ENCODE data around the gene HYAL2.
A peak's percentile ranks its signal among the peaks of the same experiment; 100 is the strongest.

The HYAL2 gene

GRCh38 chr3:50322386-50323091, at the start of gene HYAL2:
HYAL2 (minus strand) TSS chr3:50322745; CDS start chr3:50320489, 2,256 bp downstream.
- DNase-seq: peak; percentile 64

- DNase-seq: no peak
These were observed 48.7 kb upstream of the HYAL2 start for GRCh38 chr3:50371133-50371685.

- DNase-seq: peak; percentile 76
These were observed 48.0 kb upstream of the HYAL2 start for GRCh38 chr3:50370594-50370993.

- DNase-seq: no peak
These were observed 46.6 kb upstream of the HYAL2 start for GRCh38 chr3:50369012-50369670.

- DNase-seq: no peak
These were observed 43.3 kb upstream of the HYAL2 start for GRCh38 chr3:50365842-50366220.

GRCh38 chr3:50365080-50365841, 42.7 kb upstream of the HYAL2 start:
- DNase-seq: peak; percentile 87

- DNase-seq: peak; percentile 59
These were observed 42.1 kb upstream of the HYAL2 start for GRCh38 chr3:50364573-50365079.

- DNase-seq: no peak
These were observed 37.2 kb upstream of the HYAL2 start for GRCh38 chr3:50359760-50360110.

GRCh38 chr3:50358911-50359759, 36.6 kb upstream of the HYAL2 start, which contains the start of gene TMEM115:
TMEM115 (minus strand) TSS chr3:50359521; CDS start chr3:50359063, 458 bp downstream.
- DNase-seq: peak; percentile 99

GRCh38 chr3:50358355-50358910, 35.9 kb upstream of the HYAL2 start:
- DNase-seq: no peak

GRCh38 chr3:50357481-50357880, 34.9 kb upstream of the HYAL2 start:
- DNase-seq: no peak

GRCh38 chr3:50356553-50356952, 34.0 kb upstream of the HYAL2 start:
- DNase-seq: no peak

GRCh38 chr3:50355829-50356552, 33.4 kb upstream of the HYAL2 start:
- no peak for DNase-seq

GRCh38 chr3:50354850-50355249, 32.3 kb upstream of the HYAL2 start:
- DNase-seq: no peak

GRCh38 chr3:50354186-50354764, 31.7 kb upstream of the HYAL2 start:
- no peak for DNase-seq

- no peak for DNase-seq
These were observed 30.9 kb upstream of the HYAL2 start for GRCh38 chr3:50353245-50354004.

- no peak for DNase-seq
These were observed 30.2 kb upstream of the HYAL2 start for GRCh38 chr3:50352781-50353180.

GRCh38 chr3:50351323-50351697, 28.8 kb upstream of the HYAL2 start:
- no peak for DNase-seq

GRCh38 chr3:50350527-50351322, 28.2 kb upstream of the HYAL2 start, which contains the start of the genes CYB561D2 and NPRL2:
CYB561D2 (plus strand) TSS chr3:50350862; CDS start chr3:50351434, 572 bp downstream.
NPRL2 (minus strand) TSS chr3:50350775; CDS start chr3:50350652, 123 bp downstream.
- DNase-seq: peak; percentile 96

Measured in left hindlimb (tissue), 1 donor.